ENCODE results near the gene ANKK1.

GRCh38 chr11:113392236-113392921 lies 4.8 kb downstream of the ANKK1 start:
- TF ChIP-seq RAD21 (IDR thresholded peaks at IDR 0.05; ENCODE audit: low read depth) (no peak), EZH2 (IDR thresholded peaks at IDR 0.05) (no peak), CTCF (IDR thresholded peaks at IDR 0.05 in 2 of 3, conservative IDR thresholded peaks at IDR 0.05 in 1 of 3; ENCODE audit: borderline replicate concordance in 1 of 3, insufficient read depth in 1 of 3, low read depth in 2 of 3, low read length in 2 of 3) (no peak), EZH2phosphoT487 (IDR thresholded peaks at IDR 0.05; ENCODE audit: borderline replicate concordance) (no peak), SP1 (IDR thresholded peaks at IDR 0.05; ENCODE audit: low read depth) (no peak), POLR2A (IDR thresholded peaks at IDR 0.05; ENCODE audit: borderline replicate concordance, extremely low read depth, insufficient read depth, insufficient read length) (no peak), MAX (IDR thresholded peaks at IDR 0.05) (no peak), SRF (IDR thresholded peaks at IDR 0.05; ENCODE audit: low read depth) (no peak)

All from HCT116 (cell line).